ENCODE results near the gene MYOF. TPM values are rescaled to one million over a fixed set of nuclear protein-coding genes. Genes with fewer than 3 reads are reported as not detected.

Gene MYOF
- total and polyA plus RNA-seq, 2 experiments from 2014 or later: 101 to 261 TPM

DNA sequence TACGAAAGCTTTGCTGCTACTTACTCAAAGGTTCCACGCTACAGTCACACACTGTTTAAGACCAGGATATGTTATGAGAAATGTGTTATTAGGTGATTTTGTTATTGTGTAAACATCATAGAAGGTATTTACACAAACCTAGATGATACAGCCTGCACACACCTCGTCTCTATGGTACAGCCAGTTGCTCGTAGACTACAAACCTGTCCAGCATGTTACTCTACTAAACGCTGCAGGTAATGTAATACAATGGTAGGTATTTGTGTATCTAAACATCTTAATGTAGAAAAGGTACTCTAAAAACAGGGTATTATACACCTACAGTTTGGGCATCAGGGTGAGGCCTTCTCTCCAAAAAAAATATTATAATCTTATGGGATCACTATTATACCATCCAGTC is 181.2 kb downstream of the MYOF start:
- H3K4me2 ChIP-seq (ENCODE audit: unreplicated experiment): no peak overlapping the region
- no peak for TF ChIP-seq EZH2 (IDR thresholded peaks at IDR 0.05; ENCODE audit: insufficient read depth, poor library complexity, severe bottlenecking)
- no peak for TF ChIP-seq EZH2phosphoT487 (IDR thresholded peaks at IDR 0.05; ENCODE audit: insufficient read depth, low read depth)
- H3K9ac ChIP-seq: no peak overlapping the region
- no peak overlapping the region for H2AFZ ChIP-seq
- H3K79me2 ChIP-seq (ENCODE audit: insufficient read depth): no peaks in the 10 kb centered on the region
- no peak overlapping the region for H3K27ac ChIP-seq
- H3K4me3 ChIP-seq: no peak overlapping the region
- DNase-seq: no peak
- H3K36me3 ChIP-seq (ENCODE audit: low read depth): peaks cover 18% of the 10 kb centered on the region
- no peaks in the 10 kb centered on the region for H3K9me2 ChIP-seq (ENCODE audit: insufficient read depth)
- no peaks in the 10 kb centered on the region for H3K27me3 ChIP-seq (replicated peaks; ENCODE audit: insufficient read depth)
- no peaks in the 10 kb centered on the region for H4K20me1 ChIP-seq (ENCODE audit: insufficient read depth)
- no peaks in the 10 kb centered on the region for H3K4me1 ChIP-seq (ENCODE audit: insufficient read depth)
- no peaks in the 10 kb centered on the region for H3K9me3 ChIP-seq (ENCODE audit: low read depth)
- in situ Hi-C loops (cut with MboI): no loop called here
- peaks cover 19% of the 10 kb centered on the region for H3F3A ChIP-seq (ENCODE audit: insufficient read depth)
- WGBS, 2 experiments (ENCODE audit: low coverage in 1 of 2, low lambda C conversion rate in 2 of 2, missing lambda C conversion rate in 2 of 2): 96 to 98% methylated on average over 5 of the region's 5 CpGs

DNA sequence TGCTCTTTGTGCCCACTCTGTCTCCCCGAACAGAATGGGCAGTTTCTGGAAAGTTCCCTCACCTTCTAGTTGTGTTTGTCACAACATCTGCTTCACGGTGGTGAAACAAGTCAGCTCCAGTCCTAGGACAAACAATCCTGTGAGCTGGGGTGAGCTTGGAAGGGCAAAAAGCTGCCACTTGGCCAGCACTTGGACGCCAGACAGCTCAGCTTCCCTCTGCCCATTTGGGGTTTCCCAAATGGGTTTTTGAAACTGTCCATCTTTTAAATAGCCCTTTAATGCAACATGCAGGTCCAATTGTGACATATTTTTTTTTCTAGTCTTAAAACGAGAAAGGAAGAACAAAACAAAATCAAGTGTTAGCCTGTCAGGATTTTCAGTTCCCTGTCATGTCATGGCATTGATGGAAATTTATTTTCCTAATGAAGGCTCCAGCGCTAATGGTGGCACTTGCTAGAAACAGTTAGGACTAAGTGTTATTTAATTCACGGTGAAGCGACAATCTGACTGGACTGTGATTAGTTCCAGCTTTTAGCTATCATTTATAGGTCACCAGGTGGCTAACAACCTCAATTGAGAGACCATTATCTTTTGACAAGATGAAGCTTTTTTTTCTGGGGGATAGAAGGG is 181.7 kb downstream of the MYOF start:
- in situ Hi-C loops (cut with MboI): no loop called here
- Histone ChIP-seq H3K79me2 (ENCODE audit: insufficient read depth) (no peaks in the 10 kb centered on the region), H3K4me2 (ENCODE audit: unreplicated experiment) (no peak overlapping the region), H3K36me3 (ENCODE audit: low read depth) (peaks cover 14% of the 10 kb centered on the region; the same call in 1 of the 2 replicates), H3F3A (ENCODE audit: insufficient read depth) (peaks cover 19% of the 10 kb centered on the region), H2AFZ (no peak overlapping the region), H3K9me3 (ENCODE audit: low read depth) (no peaks in the 10 kb centered on the region), H3K27ac (no peak overlapping the region), H3K4me3 (no peak overlapping the region), H3K9ac (no peak overlapping the region), H3K9me2 (ENCODE audit: insufficient read depth) (no peaks in the 10 kb centered on the region), H4K20me1 (ENCODE audit: insufficient read depth) (no peaks in the 10 kb centered on the region), H3K27me3 (replicated peaks; ENCODE audit: insufficient read depth) (no peaks in the 10 kb centered on the region), H3K4me1 (ENCODE audit: insufficient read depth) (no peaks in the 10 kb centered on the region)
- WGBS, 2 experiments (ENCODE audit: low coverage in 1 of 2, low lambda C conversion rate in 2 of 2, missing lambda C conversion rate in 2 of 2): 72% methylated on average over 7 of the region's 7 CpGs
- DNase-seq: no peak
- TF ChIP-seq EZH2 (IDR thresholded peaks at IDR 0.05; ENCODE audit: insufficient read depth, poor library complexity, severe bottlenecking) (no peak), EZH2phosphoT487 (IDR thresholded peaks at IDR 0.05; ENCODE audit: insufficient read depth, low read depth) (no peak)

DNA sequence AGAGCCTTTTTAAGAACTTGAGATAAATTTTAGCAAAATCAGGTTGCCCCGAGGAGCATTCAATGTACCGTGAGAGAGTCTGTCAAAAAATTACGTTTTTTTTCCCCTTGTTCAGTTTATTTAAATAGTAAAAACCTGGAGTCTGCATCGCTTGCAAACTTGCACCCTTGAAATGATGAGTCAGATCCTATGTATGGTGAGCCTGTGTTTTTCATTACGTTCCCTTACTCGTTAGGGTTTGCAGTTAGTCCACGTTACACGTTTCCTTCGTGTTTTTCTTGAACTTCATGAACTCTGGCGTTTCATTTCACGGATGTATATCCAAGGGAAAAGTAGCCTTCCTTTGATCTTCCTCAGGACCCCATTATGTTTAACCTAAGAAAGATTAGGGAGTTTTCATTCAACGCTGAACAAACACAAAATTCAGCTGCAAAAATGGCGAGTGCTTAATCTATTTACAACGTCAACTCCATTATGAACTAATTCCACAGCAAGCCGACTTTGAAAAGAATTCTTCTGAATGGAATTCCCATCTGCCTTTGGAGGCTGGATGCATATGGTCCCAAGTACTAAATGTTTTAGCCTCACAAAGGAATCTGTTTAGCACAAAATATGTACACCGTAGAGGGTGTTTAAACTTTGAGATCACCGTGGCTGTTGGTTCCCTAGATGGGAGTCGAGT is 182.4 kb downstream of the MYOF start:
- H3K9me2 ChIP-seq (ENCODE audit: insufficient read depth): no peaks in the 10 kb centered on the region
- no peaks in the 10 kb centered on the region for H4K20me1 ChIP-seq (ENCODE audit: insufficient read depth)
- WGBS, 2 experiments (ENCODE audit: low coverage in 1 of 2, low lambda C conversion rate in 2 of 2, missing lambda C conversion rate in 2 of 2): 52 to 55% methylated on average over 18 of the region's 18 CpGs
- H3K9ac ChIP-seq: no peak overlapping the region
- no peaks in the 10 kb centered on the region for H3K79me2 ChIP-seq (ENCODE audit: insufficient read depth)
- no peak overlapping the region; the same call in 1 of the 2 replicates for H2AFZ ChIP-seq
- H3F3A ChIP-seq (ENCODE audit: insufficient read depth): peaks cover 19% of the 10 kb centered on the region
- H3K27ac ChIP-seq: no peak overlapping the region
- H3K9me3 ChIP-seq (ENCODE audit: low read depth): no peaks in the 10 kb centered on the region
- in situ Hi-C loops (cut with MboI): no loop called here
- no peak overlapping the region for H3K4me2 ChIP-seq (ENCODE audit: unreplicated experiment)
- TF ChIP-seq EZH2phosphoT487 (IDR thresholded peaks at IDR 0.05; ENCODE audit: insufficient read depth, low read depth) (no peak), EZH2 (IDR thresholded peaks at IDR 0.05; ENCODE audit: insufficient read depth, poor library complexity, severe bottlenecking) (no peak)
- no peaks in the 10 kb centered on the region for H3K4me1 ChIP-seq (ENCODE audit: insufficient read depth)
- no peak overlapping the region for H3K4me3 ChIP-seq
- no peaks in the 10 kb centered on the region for H3K27me3 ChIP-seq (replicated peaks; ENCODE audit: insufficient read depth)
- no peak for DNase-seq
- peaks cover 8% of the 10 kb centered on the region; the same call in 1 of the 2 replicates for H3K36me3 ChIP-seq (ENCODE audit: low read depth)

DNA sequence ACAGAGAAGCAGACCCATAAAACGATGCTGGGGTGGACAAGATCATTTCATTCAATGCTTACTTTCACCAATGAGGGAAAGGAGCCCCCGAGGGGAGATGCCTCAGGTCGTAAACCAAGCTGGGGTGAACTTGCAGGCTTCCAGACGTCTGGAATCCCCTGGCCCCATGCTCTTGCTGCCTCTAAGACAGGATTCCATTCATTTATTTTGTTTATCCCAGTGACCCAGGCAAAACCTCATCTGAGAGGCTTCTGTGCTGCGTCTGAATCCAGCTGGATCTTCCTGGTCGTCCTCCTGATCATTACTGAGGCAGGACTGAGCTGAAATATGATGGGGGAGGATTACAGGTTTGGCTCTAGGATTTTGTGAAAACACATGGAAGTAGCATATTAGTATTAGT is 182.9 kb downstream of the MYOF start:
- in situ Hi-C loops (cut with MboI): no loop called here
- TF ChIP-seq EZH2 (IDR thresholded peaks at IDR 0.05; ENCODE audit: insufficient read depth, poor library complexity, severe bottlenecking) (no peak), EZH2phosphoT487 (IDR thresholded peaks at IDR 0.05; ENCODE audit: insufficient read depth, low read depth) (no peak)
- Histone ChIP-seq H3F3A (ENCODE audit: insufficient read depth) (peaks cover 19% of the 10 kb centered on the region), H3K4me3 (no peak overlapping the region), H3K9me2 (ENCODE audit: insufficient read depth) (no peaks in the 10 kb centered on the region), H3K27ac (no peak overlapping the region), H3K27me3 (replicated peaks; ENCODE audit: insufficient read depth) (no peaks in the 10 kb centered on the region), H4K20me1 (ENCODE audit: insufficient read depth) (no peaks in the 10 kb centered on the region), H3K9ac (no peak overlapping the region), H3K36me3 (ENCODE audit: low read depth) (peaks cover 3% of the 10 kb centered on the region; the same call in 1 of the 2 replicates), H3K9me3 (ENCODE audit: low read depth) (no peaks in the 10 kb centered on the region), H3K4me1 (ENCODE audit: insufficient read depth) (no peaks in the 10 kb centered on the region), H3K4me2 (ENCODE audit: unreplicated experiment) (no peak overlapping the region), H2AFZ (no peak overlapping the region), H3K79me2 (ENCODE audit: insufficient read depth) (no peaks in the 10 kb centered on the region)
- WGBS, 2 experiments (ENCODE audit: low coverage in 1 of 2, low lambda C conversion rate in 2 of 2, missing lambda C conversion rate in 2 of 2): 85 to 90% methylated on average over 6 of the region's 6 CpGs
- no peak for DNase-seq
